ENCODE data around the gene MSI1. TPM values are rescaled to one million over a fixed set of nuclear protein-coding genes. Genes with fewer than 3 reads are reported as not detected.

Gene MSI1
- total RNA-seq, 1 experiment from 2014 or later, result 1.7 TPM

GRCh38 chr12:120343039-120343537 is 25.9 kb downstream of the MSI1 start:
- H3K9me2 ChIP-seq (ENCODE audit: insufficient read depth), result no peaks in the 10 kb centered on the region
- H3K36me3 ChIP-seq (ENCODE audit: low read depth), result no peaks in the 10 kb centered on the region
- H3K4me3 ChIP-seq, result no peak overlapping the region
- no peaks in the 10 kb centered on the region for H3F3A ChIP-seq (ENCODE audit: insufficient read depth, low read depth)
- H3K27me3 ChIP-seq (ENCODE audit: insufficient read depth, low read depth), result no peaks in the 10 kb centered on the region
- ChIA-PET POLR2A (ENCODE audit: unreplicated experiment) (no interaction called here), CTCF (no interaction called here)
- TF ChIP-seq CTCF (conservative IDR thresholded peaks at IDR 0.05) (no peak), EZH2 (IDR thresholded peaks at IDR 0.05; ENCODE audit: low read depth) (no peak)
- DNase-seq, result no peak
- H3K4me1 ChIP-seq (replicated peaks; ENCODE audit: insufficient read depth), result no peaks in the 10 kb centered on the region
- no peaks in the 10 kb centered on the region for H3K79me2 ChIP-seq (ENCODE audit: low read depth)
- H2AFZ ChIP-seq, result no peak overlapping the region
- H3K9me3 ChIP-seq (ENCODE audit: insufficient read depth, low read depth), result no peaks in the 10 kb centered on the region
- intact Hi-C loops (cut with micrococcal nuclease; ENCODE audit: unreplicated experiment), result no loop called here
- no peak overlapping the region for H3K27ac ChIP-seq
- H4K20me1 ChIP-seq (ENCODE audit: insufficient read depth), result no peaks in the 10 kb centered on the region
- no peak overlapping the region for H3K4me2 ChIP-seq
- BruUV-seq (replicated peaks), result no TSS peak

GRCh38 chr12:120342175-120343038 is 26.6 kb downstream of the MSI1 start:
- CTCF ChIA-PET, result no interaction called here

DNA sequence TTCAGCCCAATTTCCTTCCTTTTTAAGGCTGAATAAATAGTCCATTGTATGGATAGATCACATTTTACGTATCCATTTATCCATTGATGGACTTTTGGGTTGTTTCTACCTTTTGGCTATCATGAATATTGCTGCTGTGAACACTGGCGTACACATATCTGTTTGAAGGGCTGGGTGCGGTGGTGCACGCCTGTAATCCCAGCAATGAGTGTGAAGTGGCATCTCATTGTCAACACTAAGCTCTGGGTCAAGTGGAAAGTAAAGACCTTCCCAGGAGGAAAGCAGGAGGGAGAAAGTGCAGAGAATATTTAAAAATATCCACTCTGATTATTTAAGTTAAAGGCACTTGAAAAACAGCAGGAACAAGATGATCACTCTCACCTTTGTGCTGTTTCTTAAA is 29.7 kb downstream of the MSI1 start:
- Histone ChIP-seq H3F3A (ENCODE audit: insufficient read depth, low read depth) (no peaks in the 10 kb centered on the region), H3K36me3 (ENCODE audit: low read depth) (no peaks in the 10 kb centered on the region), H3K4me3 (no peak overlapping the region), H4K20me1 (ENCODE audit: insufficient read depth) (no peaks in the 10 kb centered on the region), H2AFZ (no peak overlapping the region), H3K9me3 (ENCODE audit: insufficient read depth, low read depth) (no peaks in the 10 kb centered on the region), H3K27me3 (ENCODE audit: insufficient read depth, low read depth) (no peaks in the 10 kb centered on the region), H3K79me2 (ENCODE audit: low read depth) (no peaks in the 10 kb centered on the region), H3K4me1 (replicated peaks; ENCODE audit: insufficient read depth) (no peaks in the 10 kb centered on the region), H3K9me2 (ENCODE audit: insufficient read depth) (no peaks in the 10 kb centered on the region), H3K27ac (no peak overlapping the region), H3K4me2 (no peak overlapping the region)
- intact Hi-C loops (cut with micrococcal nuclease; ENCODE audit: unreplicated experiment), result no loop called here
- ChIA-PET POLR2A (ENCODE audit: unreplicated experiment) (no interaction called here), CTCF (no interaction called here)
- TF ChIP-seq CTCF (conservative IDR thresholded peaks at IDR 0.05) (no peak), EZH2 (IDR thresholded peaks at IDR 0.05; ENCODE audit: low read depth) (no peak)
- BruUV-seq (replicated peaks), result no TSS peak
- DNase-seq, result no peak

More at GRCh38 chr12:120342175-120343038, 26.6 kb downstream of the MSI1 start:
- Histone ChIP-seq H3K4me1 (replicated peaks; ENCODE audit: insufficient read depth) (no peaks in the 10 kb centered on the region), H4K20me1 (ENCODE audit: insufficient read depth) (no peaks in the 10 kb centered on the region), H2AFZ (no peak overlapping the region), H3K9me3 (ENCODE audit: insufficient read depth, low read depth) (no peaks in the 10 kb centered on the region), H3K27ac (no peak overlapping the region), H3K79me2 (ENCODE audit: low read depth) (no peaks in the 10 kb centered on the region), H3K27me3 (ENCODE audit: insufficient read depth, low read depth) (no peaks in the 10 kb centered on the region), H3K9me2 (ENCODE audit: insufficient read depth) (no peaks in the 10 kb centered on the region), H3K4me3 (no peak overlapping the region), H3K4me2 (no peak overlapping the region), H3F3A (ENCODE audit: insufficient read depth, low read depth) (no peaks in the 10 kb centered on the region), H3K36me3 (ENCODE audit: low read depth) (no peaks in the 10 kb centered on the region)
- TF ChIP-seq EZH2 (IDR thresholded peaks at IDR 0.05; ENCODE audit: low read depth), result no peak
- no peak for TF ChIP-seq CTCF (conservative IDR thresholded peaks at IDR 0.05)
- BruUV-seq (replicated peaks), result no TSS peak
- intact Hi-C loops (cut with micrococcal nuclease; ENCODE audit: unreplicated experiment), result no loop called here
- no peak for DNase-seq
- POLR2A ChIA-PET (ENCODE audit: unreplicated experiment), result no interaction called here
